Stimulated activated CD8-positive, alpha-beta memory T cell treated with anti-CD3 and anti-CD28 coated beads, Interleukin-2, amount 100 ng/mL, for 48 hours (primary cell): ENCODE measurements around the gene ADCK2.
"Not testable (repeated sequence)": the region's sequence is repeated elsewhere in the genome, so short reads cannot be mapped to it uniquely, and the experiment has no call there.

Experiments
- DNase-seq, 2 donors: peaks; one replicate each; pipeline ENCODE4 v3.0.0-alpha.2; 2020; ENCODE audit warnings: low read depth in 2 of 2

Gene ADCK2

GRCh38 chr7:140693849-140694248, 21.1 kb downstream of the ADCK2 start:
- not testable (repeated sequence) for DNase-seq

GRCh38 chr7:140694592-140694991, 21.8 kb downstream of the ADCK2 start:
- DNase-seq: no peak

- DNase-seq: no peak
Measured at GRCh38 chr7:140695381-140695780, 22.6 kb downstream of the ADCK2 start.

GRCh38 chr7:140696024-140696679, 23.4 kb downstream of the ADCK2 start:
- DNase-seq: peak; percentile 92

- DNase-seq: peak; percentile 54 to 66
Measured at GRCh38 chr7:140696680-140697446, 24.1 kb downstream of the ADCK2 start, which contains the start of gene NDUFB2. Gene NDUFB2 (plus strand): TSS chr7:140696708. CDS start chr7:140696745, 37 bp downstream.

- DNase-seq: no peak
Measured at GRCh38 chr7:140697447-140698143, 24.9 kb downstream of the ADCK2 start.

GRCh38 chr7:140698477-140698876, 25.7 kb downstream of the ADCK2 start:
- no peak for DNase-seq

- DNase-seq: no peak
Measured at GRCh38 chr7:140702774-140703173, 30.0 kb downstream of the ADCK2 start.

GRCh38 chr7:140704205-140704604, 31.5 kb downstream of the ADCK2 start:
- DNase-seq: no peak

- DNase-seq: no peak
Measured at GRCh38 chr7:140707132-140707531, 34.4 kb downstream of the ADCK2 start.

- not testable (repeated sequence) for DNase-seq
Measured at GRCh38 chr7:140708764-140709163, 36.0 kb downstream of the ADCK2 start.

- not testable (repeated sequence) for DNase-seq
Measured at GRCh38 chr7:140712392-140712791, 39.6 kb downstream of the ADCK2 start.

- DNase-seq: no peak
Measured at GRCh38 chr7:140714331-140715040, 41.7 kb downstream of the ADCK2 start.

GRCh38 chr7:140719721-140720120, 47.0 kb downstream of the ADCK2 start:
- no peak for DNase-seq

- DNase-seq: no peak
Measured at GRCh38 chr7:140722254-140722653, 49.5 kb downstream of the ADCK2 start.

- DNase-seq: no peak
Measured at GRCh38 chr7:140723006-140723405, 50.3 kb downstream of the ADCK2 start.

GRCh38 chr7:140723574-140723973, 50.8 kb downstream of the ADCK2 start:
- DNase-seq: no peak

- no peak for DNase-seq
Measured at GRCh38 chr7:140724706-140725105, 52.0 kb downstream of the ADCK2 start.

GRCh38 chr7:140726281-140726680, 53.5 kb downstream of the ADCK2 start:
- no peak for DNase-seq

- DNase-seq: no peak
Measured at GRCh38 chr7:140732416-140732815, 59.7 kb downstream of the ADCK2 start.

- no peak for DNase-seq
Measured at GRCh38 chr7:140734096-140734495, 61.4 kb downstream of the ADCK2 start.

- no peak for DNase-seq
Measured at GRCh38 chr7:140734729-140735128, 62.0 kb downstream of the ADCK2 start.
